GM18526 (cell line): ENCODE results near the gene C2orf76.

Source experiments
- POLR2A ChIP-seq: IDR thresholded peaks from 3 replicates; pipeline ENCODE4 v1.6.1; 2011; ENCODE audit not compliant: insufficient read length; ENCODE audit errors: extremely low read depth

The C2orf76 gene

GRCh38 chr2:119359774-119360173 lies 6.9 kb downstream of the C2orf76 start:
- no peak for TF ChIP-seq POLR2A

- TF ChIP-seq POLR2A = no peak
These were observed 11.8 kb downstream of the C2orf76 start for GRCh38 chr2:119354860-119355259.

- peak; percentile 24 for TF ChIP-seq POLR2A
These were observed 14.3 kb downstream of the C2orf76 start for GRCh38 chr2:119352357-119352756.

GRCh38 chr2:119350311-119350998 lies 16.2 kb downstream of the C2orf76 start:
- no peak for TF ChIP-seq POLR2A

GRCh38 chr2:119349289-119349688 lies 17.3 kb downstream of the C2orf76 start:
- TF ChIP-seq POLR2A = no peak

- TF ChIP-seq POLR2A = no peak
These were observed 24.9 kb downstream of the C2orf76 start for GRCh38 chr2:119341684-119342083.

- no peak for TF ChIP-seq POLR2A
These were observed 27.1 kb downstream of the C2orf76 start for GRCh38 chr2:119339562-119339923.

GRCh38 chr2:119338826-119339561 lies 27.6 kb downstream of the C2orf76 start:
- TF ChIP-seq POLR2A = no peak

GRCh38 chr2:119338272-119338671 lies 28.4 kb downstream of the C2orf76 start:
- TF ChIP-seq POLR2A = no peak

- TF ChIP-seq POLR2A = no peak
These were observed 28.9 kb downstream of the C2orf76 start for GRCh38 chr2:119337749-119338148.

GRCh38 chr2:119333833-119334232 lies 32.8 kb downstream of the C2orf76 start:
- TF ChIP-seq POLR2A = no peak

GRCh38 chr2:119333360-119333759 lies 33.3 kb downstream of the C2orf76 start:
- no peak for TF ChIP-seq POLR2A

- TF ChIP-seq POLR2A = no peak
These were observed 33.7 kb downstream of the C2orf76 start for GRCh38 chr2:119332953-119333352.

- TF ChIP-seq POLR2A = no peak
These were observed 39.2 kb downstream of the C2orf76 start for GRCh38 chr2:119327431-119327830.

- TF ChIP-seq POLR2A = no peak
These were observed 39.7 kb downstream of the C2orf76 start for GRCh38 chr2:119326938-119327337.

GRCh38 chr2:119324685-119325270 lies 41.9 kb downstream of the C2orf76 start:
- no peak for TF ChIP-seq POLR2A
